ENCODE measurements around the gene MED16. TPM values are rescaled to one million over a fixed set of nuclear protein-coding genes. Genes with fewer than 3 reads are reported as not detected.
"Not testable (repeated sequence)": the region's sequence is repeated elsewhere in the genome, so short reads cannot be mapped to it uniquely, and the experiment has no call there.

MED16 gene
- total and polyA plus RNA-seq, 7 experiments from 2014 or later, result 47.5 to 142 (median 67.6) TPM

DNA sequence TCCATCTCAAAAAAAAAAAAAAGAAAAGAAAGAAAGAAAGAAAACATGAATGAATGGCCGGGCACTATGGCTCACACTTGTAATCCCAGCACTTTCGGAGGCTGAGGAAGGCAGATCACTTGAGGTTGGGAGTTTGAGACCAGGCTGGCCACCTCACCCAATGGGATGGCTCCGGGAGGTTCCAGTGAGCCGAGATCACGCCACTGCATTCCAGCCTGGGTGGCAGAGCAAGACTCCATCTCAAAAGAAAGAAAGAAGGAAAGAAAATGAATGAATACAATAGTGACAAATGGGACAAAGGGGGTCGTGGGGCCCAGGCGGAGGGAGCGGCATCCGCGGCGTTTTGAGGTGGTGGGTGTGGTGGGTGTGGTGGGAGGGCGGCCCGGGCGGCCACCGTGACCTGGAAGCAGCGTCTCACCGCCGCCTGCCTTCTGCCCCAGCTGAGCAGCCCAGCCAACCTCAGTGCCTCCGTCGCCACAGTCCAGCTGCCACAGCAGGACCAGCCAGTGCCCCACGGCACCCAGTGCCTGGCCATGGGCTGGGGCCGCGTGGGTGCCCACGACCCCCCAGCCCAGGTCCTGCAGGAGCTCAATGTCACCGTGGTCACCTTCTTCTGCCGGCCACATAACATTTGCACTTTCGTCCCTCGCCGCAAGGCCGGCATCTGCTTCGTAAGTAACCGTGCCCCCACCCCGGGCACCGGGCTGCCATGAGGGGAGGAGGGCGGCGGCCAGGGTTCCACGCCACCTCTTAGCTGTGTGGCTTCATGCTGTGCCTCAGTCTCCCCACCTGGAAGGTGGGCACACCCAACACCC is 47.1 kb downstream of the MED16 start:
- DNase-seq (no peak), ATAC-seq (no peak)
- H3K4me1 ChIP-seq (ENCODE audit: control insufficient read depth in 2 of 2, insufficient read depth in 2 of 2, low read length in 2 of 2), result no peaks in the 10 kb centered on the region
- intact Hi-C loops (cut with micrococcal nuclease), result no loop called here
- H3K27me3 ChIP-seq (ENCODE audit: control insufficient read depth in 2 of 2, insufficient read depth in 2 of 2, low read length in 2 of 2), result peaks cover 2 to 25% of the 10 kb centered on the region in 2 donors
- Mint-ChIP-seq H3K27ac (no peak overlapping the region), H3K27me3 (peaks cover 23 to 51% (median 40%) of the 10 kb centered on the region in 5 donors), H3K4me1 (peaks cover 0 to 8% (median 4%) of the 10 kb centered on the region in 7 donors), H3K9me3 (peaks cover 0 to 6% (median 0%) of the 10 kb centered on the region in 11 donors), H3K4me3 (no peak overlapping the region), H3K36me3 (peaks cover 0 to 3% (median 0%) of the 10 kb centered on the region in 5 donors)
- H3K27ac ChIP-seq (ENCODE audit: low read depth, low read length), result no peak overlapping the region
- H3K36me3 ChIP-seq (ENCODE audit: control insufficient read depth in 2 of 3, insufficient read depth in 3 of 3, low read length in 3 of 3), result no peaks in the 10 kb centered on the region
- ChIA-PET CTCF (no interaction called here), POLR2A (interaction anchor here (0.6 kb wide), 1 partner anchor 511 kb away, joined by 3 read pairs; no protein-coding TSS in a partner anchor)
- no peak overlapping the region for H3K4me3 ChIP-seq (ENCODE audit: low read length)
- no peaks in the 10 kb centered on the region for H3K9me3 ChIP-seq (ENCODE audit: control insufficient read depth in 2 of 3, low read length in 3 of 3)

GRCh38 chr19:844546-844971 is 48.4 kb downstream of the MED16 start:
- Mint-ChIP-seq H3K4me3 (peak overlapping the region in 4 of 10 donors; percentile 10 to 71 (median 35)), H3K27me3 (peaks cover 22 to 43% (median 36%) of the 10 kb centered on the region in 5 donors), H3K9me3 (peaks cover 0 to 6% (median 0%) of the 10 kb centered on the region in 11 donors), H3K27ac (peak overlapping the region in 1 of 9 donors; percentile 56), H3K4me1 (peaks cover 0 to 8% (median 4%) of the 10 kb centered on the region in 7 donors), H3K36me3 (peaks cover 0 to 3% (median 0%) of the 10 kb centered on the region in 5 donors)
- no peaks in the 10 kb centered on the region for H3K4me1 ChIP-seq (ENCODE audit: control insufficient read depth in 2 of 2, insufficient read depth in 2 of 2, low read length in 2 of 2)
- ChIA-PET POLR2A (no interaction called here), CTCF (no interaction called here)
- intact Hi-C loops (cut with micrococcal nuclease), result no loop called here
- H3K9me3 ChIP-seq (ENCODE audit: control insufficient read depth in 2 of 3, low read length in 3 of 3), result no peaks in the 10 kb centered on the region
- peak; percentile 26 for ATAC-seq
- no peak for DNase-seq
- H3K27ac ChIP-seq (ENCODE audit: low read depth, low read length), result no peak overlapping the region
- no peaks in the 10 kb centered on the region for H3K36me3 ChIP-seq (ENCODE audit: control insufficient read depth in 2 of 3, insufficient read depth in 3 of 3, low read length in 3 of 3)
- H3K27me3 ChIP-seq (ENCODE audit: control insufficient read depth in 2 of 2, insufficient read depth in 2 of 2, low read length in 2 of 2), result peaks cover 2 to 25% of the 10 kb centered on the region in 2 donors
- no peak overlapping the region for H3K4me3 ChIP-seq (ENCODE audit: low read length)

GRCh38 chr19:843836-844545 is 49.0 kb downstream of the MED16 start:
- CTCF ChIA-PET, result no interaction called here
- no peak for ATAC-seq
- intact Hi-C loops (cut with micrococcal nuclease), result no loop called here

GRCh38 chr19:843180-843835 is 49.7 kb downstream of the MED16 start:
- peaks cover 0 to 6% (median 0%) of the 10 kb centered on the region in 11 donors for H3K9me3 Mint-ChIP-seq
- peak overlapping the region in 5 of 10 donors; percentile 7 to 32 (median 19) for H3K4me3 Mint-ChIP-seq
- H3K36me3 Mint-ChIP-seq, result peaks cover 0 to 3% (median 0%) of the 10 kb centered on the region in 5 donors
- peaks cover 18 to 41% (median 35%) of the 10 kb centered on the region in 5 donors for H3K27me3 Mint-ChIP-seq
- no peaks in the 10 kb centered on the region for H3K36me3 ChIP-seq (ENCODE audit: control insufficient read depth in 2 of 3, insufficient read depth in 3 of 3, low read length in 3 of 3)
- H3K27me3 ChIP-seq (ENCODE audit: control insufficient read depth in 2 of 2, insufficient read depth in 2 of 2, low read length in 2 of 2), result peaks cover 2 to 19% of the 10 kb centered on the region in 2 donors
- H3K4me1 ChIP-seq (ENCODE audit: control insufficient read depth in 2 of 2, insufficient read depth in 2 of 2, low read length in 2 of 2), result no peaks in the 10 kb centered on the region
- peaks cover 0 to 8% (median 4%) of the 10 kb centered on the region in 7 donors for H3K4me1 Mint-ChIP-seq
- ChIA-PET CTCF (no interaction called here), POLR2A (no interaction called here)
- no peak overlapping the region for H3K4me3 ChIP-seq (ENCODE audit: low read length)
- ATAC-seq (no peak), DNase-seq (no peak)
- intact Hi-C loops (cut with micrococcal nuclease), result no loop called here
- H3K27ac Mint-ChIP-seq, result no peak overlapping the region
- H3K9me3 ChIP-seq (ENCODE audit: control insufficient read depth in 2 of 3, low read length in 3 of 3), result no peaks in the 10 kb centered on the region
- H3K27ac ChIP-seq (ENCODE audit: low read depth, low read length), result no peak overlapping the region

More at GRCh38 chr19:843836-844545, 49.0 kb downstream of the MED16 start:
- peaks cover 0 to 8% (median 4%) of the 10 kb centered on the region in 7 donors for H3K4me1 Mint-ChIP-seq
- Histone ChIP-seq H3K36me3 (ENCODE audit: control insufficient read depth in 2 of 3, insufficient read depth in 3 of 3, low read length in 3 of 3) (no peaks in the 10 kb centered on the region), H3K4me1 (ENCODE audit: control insufficient read depth in 2 of 2, insufficient read depth in 2 of 2, low read length in 2 of 2) (no peaks in the 10 kb centered on the region), H3K27me3 (ENCODE audit: control insufficient read depth in 2 of 2, insufficient read depth in 2 of 2, low read length in 2 of 2) (peaks cover 2 to 21% of the 10 kb centered on the region in 2 donors), H3K27ac (ENCODE audit: low read depth, low read length) (no peak overlapping the region), H3K9me3 (ENCODE audit: control insufficient read depth in 2 of 3, low read length in 3 of 3) (no peaks in the 10 kb centered on the region), H3K4me3 (ENCODE audit: low read length) (no peak overlapping the region)
- H3K36me3 Mint-ChIP-seq, result peaks cover 0 to 3% (median 0%) of the 10 kb centered on the region in 5 donors
- peaks cover 0 to 6% (median 0%) of the 10 kb centered on the region in 11 donors for H3K9me3 Mint-ChIP-seq
- POLR2A ChIA-PET, result no interaction called here
- H3K4me3 Mint-ChIP-seq, result peak overlapping the region in 2 of 10 donors; percentile 10 to 56
- DNase-seq, result no peak
- peaks cover 18 to 41% (median 36%) of the 10 kb centered on the region in 5 donors for H3K27me3 Mint-ChIP-seq
- H3K27ac Mint-ChIP-seq, result peak overlapping the region in 1 of 9 donors; percentile 56

DNA sequence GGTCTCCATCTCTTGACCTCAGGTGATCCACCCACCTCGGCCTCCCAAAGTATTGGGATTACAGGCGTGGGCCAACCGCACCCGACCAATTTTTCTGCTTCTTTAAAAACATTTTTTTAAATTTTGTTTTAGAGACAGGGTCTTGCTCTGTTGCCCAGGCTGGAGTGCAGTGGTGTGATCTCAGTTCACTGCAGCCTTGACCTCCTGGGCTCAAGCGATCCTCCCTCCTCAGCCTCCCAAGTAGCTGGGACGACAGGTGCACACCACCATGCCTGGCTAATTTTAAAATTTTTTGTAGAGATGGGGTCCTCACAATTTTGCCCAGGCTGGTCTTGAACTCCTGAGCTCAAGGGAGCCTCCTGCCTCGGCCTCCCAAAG is 50.2 kb downstream of the MED16 start:
- H3K27ac ChIP-seq (ENCODE audit: low read depth, low read length); intact Hi-C loops (cut with micrococcal nuclease); ATAC-seq; H3K36me3 Mint-ChIP-seq; CTCF ChIA-PET; H3K9me3 Mint-ChIP-seq; H3K4me1 ChIP-seq (ENCODE audit: control insufficient read depth in 2 of 2, insufficient read depth in 2 of 2, low read length in 2 of 2); DNase-seq; H3K9me3 ChIP-seq (ENCODE audit: control insufficient read depth in 2 of 3, low read length in 3 of 3); H3K4me3 ChIP-seq (ENCODE audit: low read length); H3K27ac Mint-ChIP-seq; H3K4me1 Mint-ChIP-seq; H3K36me3 ChIP-seq (ENCODE audit: control insufficient read depth in 2 of 3, insufficient read depth in 3 of 3, low read length in 3 of 3): not testable (repeated sequence)
- Mint-ChIP-seq H3K4me3 (peak overlapping the region in 2 of 10 donors; percentile 7 to 19), H3K27me3 (peaks cover 18 to 36% (median 32%) of the 10 kb centered on the region in 5 donors)
- POLR2A ChIA-PET, result interaction anchor here (0.7 kb wide), 1 partner anchor 58 kb away, joined by 4 read pairs; no protein-coding TSS in a partner anchor
- peaks cover 2 to 15% of the 10 kb centered on the region in 2 donors for H3K27me3 ChIP-seq (ENCODE audit: control insufficient read depth in 2 of 2, insufficient read depth in 2 of 2, low read length in 2 of 2)

DNA sequence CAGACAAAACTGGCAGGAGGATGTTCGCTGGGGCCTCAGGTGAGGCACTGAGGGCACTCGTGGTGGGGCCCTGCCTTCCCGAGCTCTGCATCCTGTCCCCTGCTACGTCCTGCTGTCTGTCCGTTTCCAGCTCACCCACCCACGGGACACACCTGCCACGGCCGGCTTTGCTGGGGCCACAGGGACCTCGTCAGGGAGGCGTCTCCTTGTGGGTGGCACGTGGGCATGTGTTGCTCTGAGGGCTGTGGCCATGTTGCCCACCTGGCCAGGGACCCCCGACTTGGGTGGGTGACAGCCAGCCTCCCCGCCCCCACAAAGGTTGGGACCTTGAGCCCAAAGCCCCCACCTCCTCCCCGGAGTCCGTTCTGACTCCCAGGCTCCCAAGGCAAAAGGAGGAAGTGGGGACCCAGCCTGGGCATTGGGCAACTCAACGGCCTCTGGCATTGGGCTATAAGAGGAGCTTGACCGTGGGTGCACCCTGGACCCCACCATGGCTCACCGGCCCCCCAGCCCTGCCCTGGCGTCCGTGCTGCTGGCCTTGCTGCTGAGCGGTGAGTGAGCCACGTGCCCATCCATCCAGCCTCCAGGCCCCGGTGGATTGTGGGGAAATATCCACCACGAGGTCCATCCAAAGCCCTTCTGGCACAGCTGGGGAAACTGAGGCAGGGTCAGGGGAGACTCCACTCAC is 52.3 kb downstream of the MED16 start, which contains the start of gene PRTN3:
TSS of gene PRTN3 (plus strand) at position 481 of the 688 bp plus-strand sequence. CDS start at position 491, 10 bp downstream.
- intact Hi-C loops (cut with micrococcal nuclease), result no loop called here
- peaks cover 18 to 37% (median 27%) of the 10 kb centered on the region in 5 donors for H3K27me3 Mint-ChIP-seq
- H3K9me3 Mint-ChIP-seq, result peaks cover 0 to 4% (median 0%) of the 10 kb centered on the region in 11 donors
- no peaks in the 10 kb centered on the region for H3K36me3 ChIP-seq (ENCODE audit: control insufficient read depth in 2 of 3, insufficient read depth in 3 of 3, low read length in 3 of 3)
- H3K27ac ChIP-seq (ENCODE audit: low read depth, low read length), result no peak within 1 kb of the TSS
- POLR2A ChIA-PET, result no interaction called here
- H3K36me3 Mint-ChIP-seq, result peaks cover 0 to 3% (median 0%) of the 10 kb centered on the region in 5 donors
- CTCF ChIA-PET, result no interaction called here
- no peaks in the 10 kb centered on the region for H3K9me3 ChIP-seq (ENCODE audit: control insufficient read depth in 2 of 3, low read length in 3 of 3)
- no peak within 1 kb of the TSS for H3K4me3 ChIP-seq (ENCODE audit: low read length)
- peaks cover 2 to 10% of the 10 kb centered on the region in 2 donors for H3K27me3 ChIP-seq (ENCODE audit: control insufficient read depth in 2 of 2, insufficient read depth in 2 of 2, low read length in 2 of 2)
- H3K4me1 ChIP-seq (ENCODE audit: control insufficient read depth in 2 of 2, insufficient read depth in 2 of 2, low read length in 2 of 2), result no peaks in the 10 kb centered on the region
- H3K27ac Mint-ChIP-seq, result peak within 1 kb of the TSS in 2 of 9 donors; percentile 28 to 65
- H3K4me3 Mint-ChIP-seq, result peak within 1 kb of the TSS in 2 of 10 donors; percentile 3 to 26
- DNase-seq (no peak), ATAC-seq (no peak)
- peaks cover 4 to 12% (median 8%) of the 10 kb centered on the region in 7 donors for H3K4me1 Mint-ChIP-seq

Data from naive thymus-derived CD4-positive, alpha-beta T cell (primary cell).